Stimulated activated CD8-positive, alpha-beta memory T cell treated with anti-CD3 and anti-CD28 coated beads, Interleukin-12 subunit alpha, Interleukin-12 subunit beta, amount 100 ng/mL, for 24 hours (primary cell): ENCODE measurements around the gene IL21R.
"Not testable (repeated sequence)": the region's sequence is repeated elsewhere in the genome, so short reads cannot be mapped to it uniquely, and the experiment has no call there.

ENCODE experiments used
- DNase-seq: peaks from one replicate; pipeline ENCODE4 v3.0.0-alpha.2; 2020; ENCODE audit errors: extremely low read depth

The IL21R gene

DNA sequence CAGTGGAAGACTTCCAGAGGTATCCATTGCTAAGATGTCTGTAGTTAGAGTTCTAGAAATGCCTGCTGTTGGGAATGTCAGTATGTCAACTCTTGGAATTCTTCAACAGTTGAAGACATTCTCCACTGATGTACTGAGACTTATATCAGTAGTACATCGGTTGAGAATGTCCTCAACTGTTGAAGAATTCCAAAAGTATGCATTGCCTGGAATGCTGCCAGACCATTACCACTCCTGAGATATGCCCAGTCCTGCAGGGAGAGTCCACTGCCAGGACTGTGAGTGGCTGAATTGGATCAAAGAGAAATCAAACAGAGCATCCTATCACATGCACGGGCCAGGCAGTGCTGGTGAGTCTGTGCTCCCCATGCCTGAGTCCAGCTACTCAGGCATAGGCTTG lies 42.0 kb downstream of the IL21R start:
- no peak for DNase-seq

DNA sequence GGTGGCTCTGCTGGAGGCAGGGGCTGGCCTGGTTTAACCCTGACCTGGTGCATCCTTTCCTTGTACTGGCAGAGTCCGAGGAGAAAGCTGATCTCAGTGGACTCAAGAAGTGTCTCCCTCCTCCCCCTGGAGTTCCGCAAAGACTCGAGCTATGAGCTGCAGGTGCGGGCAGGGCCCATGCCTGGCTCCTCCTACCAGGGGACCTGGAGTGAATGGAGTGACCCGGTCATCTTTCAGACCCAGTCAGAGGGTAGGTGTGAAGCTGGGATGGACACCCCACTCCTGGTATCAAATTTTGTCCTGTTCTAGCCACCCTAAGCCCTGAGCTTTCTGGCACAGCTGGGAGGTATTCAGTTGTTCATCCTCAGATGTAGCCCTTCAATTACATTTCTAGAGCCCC lies 42.5 kb downstream of the IL21R start:
- no peak for DNase-seq

DNA sequence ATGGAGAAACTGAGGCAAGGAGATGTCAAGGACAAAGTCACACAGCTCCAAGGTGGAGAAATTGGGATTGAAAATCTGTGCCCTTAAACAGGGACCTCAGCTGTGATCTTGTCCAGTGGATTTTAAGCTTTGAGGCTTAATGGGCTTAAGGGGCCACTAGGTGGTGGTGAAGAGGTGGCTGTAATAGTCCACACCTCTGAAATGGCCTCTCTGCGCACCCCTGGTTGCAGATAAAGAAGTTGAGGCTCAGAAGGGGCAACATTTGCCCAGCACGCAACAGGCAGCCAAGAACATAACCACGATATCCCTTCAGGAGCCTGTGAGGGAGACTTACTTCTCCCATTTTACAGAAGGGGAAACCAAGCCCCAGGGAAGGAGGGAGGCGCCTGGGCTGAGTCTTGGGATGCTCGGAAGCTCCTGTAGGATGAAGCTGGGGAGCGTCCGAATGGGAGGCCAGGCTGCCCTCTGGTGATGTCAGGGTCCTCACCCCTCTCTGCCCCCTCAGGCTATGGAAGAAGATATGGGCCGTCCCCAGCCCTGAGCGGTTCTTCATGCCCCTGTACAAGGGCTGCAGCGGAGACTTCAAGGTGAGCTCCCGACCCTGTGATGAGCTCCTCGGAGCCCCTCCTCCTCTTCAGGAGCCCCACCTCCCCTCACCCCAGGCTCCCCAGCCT lies 43.7 kb downstream of the IL21R start:
- no peak for DNase-seq

DNA sequence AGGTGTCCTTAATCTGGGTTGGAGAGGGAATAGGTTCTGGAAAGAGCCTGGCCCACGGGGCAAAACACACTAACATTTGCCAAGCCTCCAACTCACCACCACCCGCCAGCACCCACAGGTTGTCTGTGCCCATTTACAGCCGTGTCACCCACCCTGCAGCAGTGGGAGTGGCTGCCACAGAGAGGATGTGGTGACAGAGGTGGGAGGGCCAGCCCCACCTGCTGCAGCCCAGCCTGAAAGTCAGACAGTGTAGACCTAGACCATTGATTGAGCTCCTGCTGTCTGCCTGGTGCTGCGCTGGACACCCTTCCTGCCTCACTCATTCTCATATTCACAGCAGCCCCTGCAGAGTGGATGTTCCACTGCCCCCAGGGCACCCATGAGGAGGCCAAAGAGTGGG lies 44.7 kb downstream of the IL21R start:
- no peak for DNase-seq

DNA sequence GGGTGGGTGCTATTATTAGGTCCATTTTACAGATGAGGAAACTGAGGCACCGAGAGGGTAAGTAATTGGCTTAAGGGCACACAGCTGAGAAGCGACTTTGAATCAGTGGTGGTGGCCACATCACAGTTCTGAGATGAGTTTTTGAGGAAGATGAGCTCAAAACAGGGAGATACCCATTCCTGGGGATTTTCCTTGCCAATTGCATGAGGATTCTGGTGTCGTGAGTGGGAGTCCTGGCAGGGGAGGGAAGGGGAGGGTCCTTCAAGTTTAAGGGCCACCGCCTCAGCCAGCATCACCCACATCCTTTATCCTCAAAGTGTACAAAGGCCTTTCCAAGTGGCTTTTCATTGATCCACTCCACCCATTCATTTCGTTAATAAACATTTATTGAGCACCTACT lies 45.3 kb downstream of the IL21R start:
- no peak for DNase-seq

DNA sequence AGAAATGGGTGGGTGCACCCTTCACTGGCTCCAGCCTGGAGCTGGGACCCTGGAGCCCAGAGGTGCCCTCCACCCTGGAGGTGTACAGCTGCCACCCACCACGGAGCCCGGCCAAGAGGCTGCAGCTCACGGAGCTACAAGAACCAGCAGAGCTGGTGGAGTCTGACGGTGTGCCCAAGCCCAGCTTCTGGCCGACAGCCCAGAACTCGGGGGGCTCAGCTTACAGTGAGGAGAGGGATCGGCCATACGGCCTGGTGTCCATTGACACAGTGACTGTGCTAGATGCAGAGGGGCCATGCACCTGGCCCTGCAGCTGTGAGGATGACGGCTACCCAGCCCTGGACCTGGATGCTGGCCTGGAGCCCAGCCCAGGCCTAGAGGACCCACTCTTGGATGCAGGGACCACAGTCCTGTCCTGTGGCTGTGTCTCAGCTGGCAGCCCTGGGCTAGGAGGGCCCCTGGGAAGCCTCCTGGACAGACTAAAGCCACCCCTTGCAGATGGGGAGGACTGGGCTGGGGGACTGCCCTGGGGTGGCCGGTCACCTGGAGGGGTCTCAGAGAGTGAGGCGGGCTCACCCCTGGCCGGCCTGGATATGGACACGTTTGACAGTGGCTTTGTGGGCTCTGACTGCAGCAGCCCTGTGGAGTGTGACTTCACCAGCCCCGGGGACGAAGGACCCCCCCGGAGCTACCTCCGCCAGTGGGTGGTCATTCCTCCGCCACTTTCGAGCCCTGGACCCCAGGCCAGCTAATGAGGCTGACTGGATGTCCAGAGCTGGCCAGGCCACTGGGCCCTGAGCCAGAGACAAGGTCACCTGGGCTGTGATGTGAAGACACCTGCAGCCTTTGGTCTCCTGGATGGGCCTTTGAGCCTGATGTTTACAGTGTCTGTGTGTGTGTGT lies 46.8 kb downstream of the IL21R start:
- no peak for DNase-seq

DNA sequence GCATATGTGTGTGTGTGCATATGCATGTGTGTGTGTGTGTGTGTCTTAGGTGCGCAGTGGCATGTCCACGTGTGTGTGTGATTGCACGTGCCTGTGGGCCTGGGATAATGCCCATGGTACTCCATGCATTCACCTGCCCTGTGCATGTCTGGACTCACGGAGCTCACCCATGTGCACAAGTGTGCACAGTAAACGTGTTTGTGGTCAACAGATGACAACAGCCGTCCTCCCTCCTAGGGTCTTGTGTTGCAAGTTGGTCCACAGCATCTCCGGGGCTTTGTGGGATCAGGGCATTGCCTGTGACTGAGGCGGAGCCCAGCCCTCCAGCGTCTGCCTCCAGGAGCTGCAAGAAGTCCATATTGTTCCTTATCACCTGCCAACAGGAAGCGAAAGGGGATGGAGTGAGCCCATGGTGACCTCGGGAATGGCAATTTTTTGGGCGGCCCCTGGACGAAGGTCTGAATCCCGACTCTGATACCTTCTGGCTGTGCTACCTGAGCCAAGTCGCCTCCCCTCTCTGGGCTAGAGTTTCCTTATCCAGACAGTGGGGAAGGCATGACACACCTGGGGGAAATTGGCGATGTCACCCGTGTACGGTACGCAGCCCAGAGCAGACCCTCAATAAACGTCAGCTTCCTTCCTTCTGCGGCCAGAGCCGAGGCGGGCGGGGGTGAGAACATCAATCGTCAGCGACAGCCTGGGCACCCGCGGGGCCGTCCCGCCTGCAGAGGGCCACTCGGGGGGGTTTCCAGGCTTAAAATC lies 47.6 kb downstream of the IL21R start:
- peak; percentile 60 for DNase-seq

DNA sequence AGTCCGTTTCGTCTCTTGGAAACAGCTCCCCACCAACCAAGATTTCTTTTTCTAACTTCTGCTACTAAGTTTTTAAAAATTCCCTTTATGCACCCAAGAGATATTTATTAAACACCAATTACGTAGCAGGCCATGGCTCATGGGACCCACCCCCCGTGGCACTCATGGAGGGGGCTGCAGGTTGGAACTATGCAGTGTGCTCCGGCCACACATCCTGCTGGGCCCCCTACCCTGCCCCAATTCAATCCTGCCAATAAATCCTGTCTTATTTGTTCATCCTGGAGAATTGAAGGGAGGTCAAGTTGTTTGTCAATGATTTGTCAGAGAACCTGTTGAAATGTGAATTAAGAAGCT lies 48.2 kb downstream of the IL21R start:
- DNase-seq, result no peak

DNA sequence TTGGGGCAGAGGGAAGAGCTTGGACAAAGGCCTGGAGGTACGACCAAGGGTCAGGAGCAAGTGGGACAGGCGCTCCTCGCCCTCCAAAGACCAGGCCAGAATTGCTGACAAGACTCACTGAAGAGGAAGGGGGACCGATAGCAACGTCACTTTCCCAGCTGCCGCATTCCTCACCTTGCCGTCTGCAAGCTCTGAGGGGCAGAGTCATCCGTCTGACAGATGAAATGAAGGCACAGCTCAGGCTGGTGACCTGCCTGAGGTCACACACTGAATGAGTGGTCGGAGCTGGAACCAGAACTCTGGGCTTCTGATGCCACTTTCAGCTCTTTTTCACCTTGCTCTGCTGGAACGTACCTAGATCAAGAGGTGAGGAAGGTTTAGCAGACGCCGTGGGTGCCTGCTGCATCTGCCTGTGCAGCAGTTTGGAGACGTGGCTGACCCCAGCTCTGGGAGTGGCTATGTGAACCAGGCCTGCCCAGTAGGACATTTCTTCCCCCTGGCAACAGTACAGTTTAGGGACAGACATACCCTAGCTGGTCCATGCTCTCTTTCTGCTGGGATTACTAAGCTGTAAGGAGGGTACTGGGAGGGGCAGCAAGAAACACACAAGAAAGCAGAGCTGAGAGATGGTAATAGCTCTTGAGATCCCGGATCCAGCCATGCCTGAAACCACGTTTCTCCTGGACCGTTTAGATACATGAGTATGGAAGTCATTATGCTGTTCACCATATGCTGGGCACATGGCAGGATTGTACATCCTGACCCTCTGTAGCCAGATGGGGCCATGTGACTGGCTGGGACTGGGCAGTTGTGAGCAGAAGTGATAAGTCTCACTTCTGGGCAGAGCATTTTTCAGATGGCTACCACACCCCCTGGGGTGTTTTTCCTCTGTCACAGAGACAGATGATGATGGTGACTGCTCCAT lies 50.9 kb downstream of the IL21R start:
- DNase-seq, result no peak

DNA sequence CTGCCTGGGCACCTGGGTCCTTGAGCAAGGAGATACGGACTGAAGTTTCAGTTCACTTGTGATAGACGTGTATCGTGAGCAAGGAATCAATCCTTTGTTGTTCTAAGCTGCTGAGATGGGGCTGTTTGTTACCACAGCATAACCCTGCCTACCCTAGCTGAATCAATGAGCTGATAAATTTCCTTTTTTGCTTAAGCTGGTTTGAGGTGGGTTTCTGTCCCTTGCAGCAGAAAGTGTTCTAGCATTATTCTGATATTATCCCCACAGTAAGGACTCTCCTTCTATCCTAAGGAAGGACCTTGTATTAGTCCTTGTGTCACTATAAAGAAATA lies 51.5 kb downstream of the IL21R start:
- no peak for DNase-seq

DNA sequence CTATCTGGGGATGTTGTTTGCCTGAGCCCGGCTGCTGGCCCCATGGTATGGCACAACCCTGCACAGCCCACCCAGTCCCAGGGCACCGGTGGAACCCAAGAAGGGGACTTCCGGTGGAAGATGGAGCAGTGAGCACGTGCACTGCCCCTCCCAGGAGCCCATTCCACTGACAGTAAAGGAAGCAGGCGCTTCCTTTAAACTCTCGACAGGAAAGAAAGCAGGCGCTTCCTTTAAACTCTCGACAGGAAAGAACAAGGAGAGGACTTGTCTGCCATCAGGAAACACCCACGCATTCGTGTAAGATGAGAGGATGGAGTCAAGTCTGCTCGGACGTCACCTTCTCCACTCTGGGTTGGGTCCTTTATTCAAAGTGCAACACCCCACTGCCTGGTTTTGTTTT lies 53.7 kb downstream of the IL21R start:
- DNase-seq, result no peak

DNA sequence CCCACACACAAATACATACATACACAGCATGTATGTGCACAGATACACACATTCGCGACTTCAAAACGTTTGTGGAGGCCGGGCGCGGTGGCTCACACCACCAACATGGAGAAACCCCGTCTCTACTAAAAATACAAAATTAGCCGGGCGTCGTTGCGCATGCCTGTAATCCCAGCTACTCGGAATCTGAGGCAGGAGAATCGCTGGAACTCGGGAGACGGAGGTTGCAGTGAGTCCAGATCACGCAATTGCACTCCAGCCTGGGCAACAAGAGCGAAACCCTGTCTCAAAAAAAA lies 55.6 kb downstream of the IL21R start:
- not testable (repeated sequence) for DNase-seq

DNA sequence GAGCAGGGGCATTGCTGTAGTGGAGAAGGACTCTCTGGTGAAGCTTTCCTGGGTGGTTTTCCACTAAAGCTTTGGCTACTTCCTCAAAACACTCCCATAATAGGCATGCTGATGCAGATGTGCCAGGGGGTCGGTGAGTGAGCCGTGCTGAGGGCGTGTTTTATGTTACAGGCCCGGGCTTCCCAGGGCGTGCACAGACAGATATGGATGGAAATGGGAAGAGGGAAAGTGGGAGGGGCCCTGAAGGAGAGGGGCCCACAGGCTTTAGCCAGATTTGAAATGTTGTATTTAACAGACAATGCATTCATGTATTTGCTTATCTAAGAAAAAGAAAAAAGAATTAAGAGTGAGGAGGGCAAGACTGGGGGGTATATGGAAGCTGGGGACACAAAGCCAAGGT lies 56.3 kb downstream of the IL21R start:
- no peak for DNase-seq

DNA sequence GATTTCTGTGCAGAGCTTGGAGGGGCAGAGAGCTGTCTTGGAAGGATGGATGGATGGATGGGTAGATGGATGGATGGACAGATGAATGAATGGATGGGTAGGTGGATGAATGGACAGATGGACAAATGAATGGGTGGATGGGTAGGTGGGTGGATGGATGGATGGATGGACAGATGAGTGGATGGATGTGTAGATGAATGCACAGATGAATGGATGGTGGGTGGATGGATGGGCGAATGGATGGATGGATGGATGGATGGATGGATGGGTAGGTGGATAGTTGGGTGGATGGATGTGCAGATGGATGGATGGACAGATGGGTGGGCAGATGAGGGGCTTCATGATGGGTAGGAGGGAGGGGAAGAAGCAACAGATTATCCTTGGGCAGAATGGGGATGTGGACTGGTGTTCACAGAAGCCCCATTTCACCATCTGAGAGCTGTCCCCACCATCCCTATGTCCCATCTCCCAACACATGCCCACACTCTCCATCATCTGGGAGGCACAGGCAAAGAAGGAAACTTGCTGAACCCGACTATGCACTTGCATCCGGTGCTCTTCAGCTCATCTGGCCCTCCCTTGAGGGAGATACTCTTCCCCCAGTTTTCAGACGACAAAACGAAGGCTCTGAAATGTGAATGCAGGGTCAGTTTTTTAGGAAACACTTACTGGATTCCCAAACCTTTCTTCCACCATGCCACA lies 57.2 kb downstream of the IL21R start:
- DNase-seq, result no peak

DNA sequence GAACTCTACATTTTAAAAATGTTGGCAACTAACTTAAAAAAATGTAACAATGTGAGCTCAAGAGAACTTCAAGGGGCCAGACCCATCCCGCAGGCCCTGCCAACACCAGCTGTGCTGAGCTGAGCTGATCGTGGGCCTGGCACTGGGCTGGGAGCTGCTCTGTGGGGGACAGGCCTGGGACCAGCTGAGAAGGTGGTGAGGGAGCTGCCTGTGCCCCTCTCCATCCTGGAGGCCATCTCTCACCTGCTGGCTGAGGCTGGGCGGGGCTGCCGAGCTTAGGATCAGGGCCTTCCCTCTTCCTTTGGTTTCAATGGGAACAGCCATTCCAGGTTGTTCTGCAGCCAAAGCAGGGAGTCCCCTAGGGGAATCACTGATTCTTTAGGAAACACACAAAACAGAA lies 58.2 kb downstream of the IL21R start:
- no peak for DNase-seq

DNA sequence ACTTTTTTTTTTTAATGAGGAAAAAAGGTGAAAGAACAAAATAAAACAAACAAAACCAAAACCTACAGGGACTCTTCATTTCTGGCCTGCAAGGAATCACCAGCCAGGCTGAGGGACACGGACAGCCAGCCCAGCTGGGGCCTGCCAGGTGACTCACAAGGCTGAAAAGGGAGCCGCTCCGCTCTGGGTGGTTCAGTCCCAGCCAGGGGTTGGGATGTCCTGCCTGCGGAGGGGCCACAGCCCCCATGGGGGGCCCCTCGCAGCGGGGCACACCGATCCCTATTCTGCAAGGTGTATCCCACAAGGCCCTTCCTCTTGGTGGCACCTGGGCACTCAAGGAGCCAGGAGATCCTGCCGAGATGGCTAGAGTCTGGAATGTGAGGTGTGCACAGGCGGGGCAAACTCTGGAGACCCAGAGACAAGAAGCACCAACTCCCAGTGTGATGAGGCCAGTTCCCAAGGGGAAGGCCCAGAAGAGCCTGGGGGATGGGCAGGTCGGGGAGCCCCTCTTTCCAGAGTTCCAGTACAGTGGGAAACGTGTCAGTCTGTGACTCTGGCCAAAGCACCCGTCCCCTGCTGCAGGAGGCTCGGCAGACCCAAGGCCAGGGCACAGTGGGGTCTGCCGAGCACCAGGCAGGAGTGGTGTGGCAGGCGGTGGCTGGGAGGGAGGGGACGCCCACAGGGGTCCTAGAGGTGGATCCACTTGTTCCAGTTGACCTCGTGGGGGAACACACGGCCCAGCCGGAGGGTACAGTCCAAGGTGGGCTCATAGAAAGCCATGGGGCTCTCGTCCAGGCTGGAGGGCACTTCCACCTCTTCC lies 58.9 kb downstream of the IL21R start:
- no peak for DNase-seq

DNA sequence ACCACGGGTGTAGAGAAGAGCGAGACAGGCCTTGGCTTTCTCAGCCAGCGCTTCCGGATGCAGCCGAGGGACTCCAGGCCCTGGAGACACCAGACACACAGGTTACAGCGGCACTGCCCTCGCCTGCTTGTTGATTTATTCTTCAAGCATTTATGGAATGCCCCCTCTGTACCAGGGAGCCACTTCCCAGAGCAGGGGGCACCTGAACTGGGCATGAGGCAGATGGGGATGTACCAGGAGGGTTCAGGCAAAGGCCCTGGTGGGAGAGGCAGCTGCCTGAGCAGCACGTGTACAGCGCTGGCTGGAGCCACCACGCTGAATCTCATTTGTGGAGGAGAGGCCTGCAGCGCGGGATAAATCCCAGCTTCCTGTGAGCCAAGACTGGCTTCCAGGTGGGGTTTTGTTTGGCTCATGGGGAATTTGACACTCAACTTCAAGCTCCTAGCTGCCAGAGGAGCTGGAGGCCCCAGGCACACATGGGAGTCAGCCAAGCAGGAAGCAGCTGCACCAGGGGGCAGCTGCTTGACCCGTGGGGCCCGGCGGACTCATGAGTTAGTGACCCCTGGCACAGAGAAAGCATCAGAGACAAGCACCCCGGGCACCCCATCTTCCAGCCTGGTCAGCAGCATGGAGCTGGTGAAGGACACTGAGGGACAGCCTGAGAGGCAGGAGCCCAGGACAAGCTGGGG lies 59.7 kb downstream of the IL21R start:
- no peak for DNase-seq

DNA sequence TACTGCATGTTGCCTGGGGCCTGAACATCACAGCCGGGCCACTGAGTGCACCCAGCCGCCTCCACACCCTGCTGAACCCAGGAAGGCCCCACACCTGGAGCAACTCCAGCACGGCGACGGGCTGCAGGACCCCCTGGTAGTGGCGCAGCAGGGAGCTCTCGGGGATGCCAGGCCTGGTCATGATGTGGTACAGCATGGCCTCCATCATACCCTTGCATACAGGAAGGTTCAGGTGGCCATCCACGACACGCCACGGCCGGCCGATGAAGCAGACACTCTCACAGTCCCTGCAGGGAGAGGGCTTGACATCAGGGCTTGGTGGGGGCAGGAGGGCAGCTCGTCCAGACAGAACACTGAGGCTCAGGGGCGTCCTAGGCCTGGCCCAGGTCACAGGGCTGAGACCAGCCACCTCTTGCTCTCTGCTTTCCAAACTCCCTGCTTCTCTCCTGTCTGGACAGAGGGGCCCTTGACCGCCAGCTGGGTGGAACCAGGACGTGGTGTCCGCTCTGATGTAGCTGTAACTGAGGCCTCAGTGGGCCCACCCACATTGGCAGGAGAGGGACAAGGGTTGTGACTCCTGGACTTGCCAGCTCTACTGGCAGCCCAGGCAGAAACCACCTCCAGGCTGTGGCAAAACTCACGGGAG lies 60.3 kb downstream of the IL21R start:
- DNase-seq, result no peak
